HG03571 (cell line): ENCODE results near the gene ELMO1.

Experiments
- ATAC-seq: cut with Tn5 transposase; IDR thresholded peaks from one replicate; pipeline ENCODE4 v1.9.1; 2021; ENCODE audit not compliant: unreplicated experiment

The ELMO1 gene

GRCh38 chr7:37234334-37234733 lies 214.3 kb downstream of the ELMO1 start:
- ATAC-seq = no peak

DNA sequence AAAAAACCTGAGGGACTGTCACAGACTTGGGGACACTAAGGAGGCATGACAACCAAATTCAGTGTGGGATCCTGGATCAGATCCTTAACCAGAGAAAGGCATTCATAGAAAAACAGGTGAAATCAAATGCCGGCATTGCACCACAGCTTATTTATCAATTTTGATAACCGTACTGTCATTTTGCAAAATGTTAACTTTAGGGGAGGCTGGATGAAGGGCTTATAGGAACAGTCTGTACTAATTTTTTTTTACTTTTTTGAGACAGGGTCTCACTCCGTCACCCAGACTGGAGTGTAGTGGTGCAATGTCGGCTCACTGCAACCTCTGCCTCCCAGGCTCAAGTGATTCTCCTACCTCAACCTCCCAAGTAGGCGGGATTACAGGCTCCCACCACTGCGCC lies 217.1 kb downstream of the ELMO1 start:
- no peak for ATAC-seq

DNA sequence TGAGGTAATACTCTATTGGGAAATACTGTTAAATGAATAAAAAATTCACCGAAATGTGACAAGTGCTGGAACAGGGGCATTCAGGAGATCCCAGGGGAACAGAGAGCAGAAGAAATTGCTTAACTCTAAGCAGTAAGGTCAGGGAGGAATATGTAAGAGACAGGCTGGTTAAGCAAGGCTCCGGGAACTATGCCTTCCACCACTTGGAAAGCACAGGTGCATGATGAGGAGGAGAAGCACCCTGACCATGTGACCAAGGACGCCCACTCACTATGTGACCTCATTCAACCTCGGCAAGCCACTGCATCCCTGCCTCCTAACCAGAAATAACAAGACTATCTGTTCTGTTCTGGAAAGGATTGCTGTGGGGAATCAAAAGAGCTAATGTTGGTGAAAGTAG lies 218.4 kb downstream of the ELMO1 start:
- no peak for ATAC-seq

GRCh38 chr7:37229381-37229780 lies 219.3 kb downstream of the ELMO1 start:
- no peak for ATAC-seq

DNA sequence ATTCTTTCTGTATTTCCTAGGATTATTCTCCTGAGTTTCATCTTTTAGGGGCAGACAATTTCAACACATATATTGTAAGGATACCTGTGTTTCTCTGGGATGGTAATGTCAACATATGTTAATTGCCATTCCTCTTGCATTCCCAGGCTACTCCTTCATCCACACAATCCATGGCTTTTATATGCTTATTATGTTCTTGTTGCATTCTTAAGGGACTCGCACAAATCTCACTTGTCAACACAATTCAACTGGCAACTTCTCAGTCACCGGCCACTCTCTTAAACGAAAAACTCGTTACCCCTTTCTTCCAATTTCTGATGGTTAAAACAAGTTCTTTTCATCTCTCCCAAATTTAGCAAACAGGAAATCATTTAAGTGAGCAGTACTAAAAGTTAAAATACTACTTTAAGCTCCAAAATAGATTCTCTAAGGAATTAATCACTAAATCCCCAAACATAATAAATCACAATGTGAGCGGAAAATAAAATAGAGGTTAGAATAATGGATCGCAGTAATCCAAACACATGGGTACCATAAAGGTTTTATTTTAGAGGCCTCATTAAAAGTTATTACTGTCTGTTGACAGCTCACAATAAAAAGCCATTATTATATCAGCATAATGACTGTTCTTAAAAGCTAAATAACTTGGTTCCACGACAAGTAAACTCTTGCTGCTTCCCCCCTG lies 223.2 kb downstream of the ELMO1 start:
- ATAC-seq = no peak

DNA sequence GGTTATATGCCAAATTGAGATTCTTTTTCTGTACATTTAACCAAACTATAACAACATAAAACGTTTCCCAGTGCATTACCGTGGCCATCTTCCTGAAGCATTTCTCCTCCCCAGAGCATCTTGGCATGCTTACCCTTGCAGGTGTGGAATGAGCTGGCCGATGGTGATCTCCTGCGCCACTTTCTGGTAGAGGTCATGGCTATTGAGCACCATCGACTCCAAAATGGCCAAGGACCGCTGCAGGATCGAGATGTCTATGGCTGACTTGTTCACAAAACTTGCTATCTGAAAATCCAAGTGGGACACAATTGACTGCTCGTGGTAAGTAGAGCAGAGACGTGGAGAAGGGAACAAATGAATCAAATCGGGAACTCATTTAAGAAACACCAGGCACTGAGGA lies 223.9 kb downstream of the ELMO1 start:
- ATAC-seq = no peak

DNA sequence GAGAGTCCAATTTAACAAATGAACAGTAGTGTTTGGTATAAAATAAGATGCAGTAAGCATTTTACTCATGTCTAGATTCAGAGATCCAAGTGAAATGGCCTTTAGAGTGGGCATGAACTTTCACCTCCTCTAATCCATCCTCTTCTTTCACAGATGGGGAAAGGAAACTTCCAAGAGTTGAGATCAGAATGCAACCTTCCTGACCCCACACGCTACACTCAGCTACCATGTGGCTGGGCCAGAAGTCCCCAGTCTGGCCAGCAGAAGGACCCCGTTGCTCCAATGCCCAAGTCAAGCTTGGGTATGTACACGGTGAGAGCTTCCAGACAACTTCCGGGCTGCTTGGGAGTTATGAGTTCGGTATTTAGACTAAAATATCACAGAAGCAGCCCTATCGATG lies 228.0 kb downstream of the ELMO1 start:
- no peak for ATAC-seq

DNA sequence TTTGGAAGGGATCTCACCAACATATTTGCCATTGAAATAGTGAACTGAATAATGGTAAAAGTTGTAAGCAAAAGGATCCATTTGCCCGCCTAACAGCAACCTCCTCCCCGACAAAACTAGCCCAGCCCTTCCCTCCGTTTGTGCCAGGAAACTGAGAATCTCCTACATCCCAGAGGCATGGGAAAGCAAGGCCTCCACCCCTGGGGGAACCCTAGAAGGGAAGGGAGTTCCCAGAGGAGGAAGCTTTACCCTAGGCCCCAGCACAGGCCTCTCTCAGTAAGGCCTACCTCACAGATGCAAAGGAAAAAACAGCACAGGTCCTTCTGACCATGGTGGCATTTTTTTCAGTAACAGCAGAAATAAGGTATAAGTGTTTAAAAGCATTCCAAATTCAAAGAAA lies 229.7 kb downstream of the ELMO1 start:
- ATAC-seq = no peak

- no peak for ATAC-seq
Observed at GRCh38 chr7:37216923-37217322, 231.7 kb downstream of the ELMO1 start.

GRCh38 chr7:37216156-37216852 lies 232.4 kb downstream of the ELMO1 start:
- no peak for ATAC-seq

GRCh38 chr7:37215290-37215923 lies 233.3 kb downstream of the ELMO1 start:
- no peak for ATAC-seq

- no peak for ATAC-seq
Observed at GRCh38 chr7:37212556-37212955, 236.1 kb downstream of the ELMO1 start.

DNA sequence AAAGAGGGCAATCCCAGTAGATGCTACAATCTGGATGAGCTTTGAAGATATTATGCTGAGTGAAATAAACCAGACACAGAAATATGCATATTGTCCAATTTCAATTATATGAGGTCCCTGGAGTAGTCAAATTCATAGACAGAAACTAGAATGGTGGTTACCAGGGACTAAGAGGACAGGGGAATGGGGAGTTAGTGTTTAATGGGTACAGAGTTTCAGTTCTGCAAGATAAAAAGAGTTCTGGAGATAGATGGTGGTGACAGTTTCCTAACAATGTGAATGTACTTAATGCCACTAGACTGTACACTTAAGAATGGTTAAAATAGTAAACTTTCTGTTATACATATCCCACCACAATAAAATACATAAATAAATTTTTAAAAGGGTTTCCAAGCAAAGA lies 236.6 kb downstream of the ELMO1 start:
- peak; percentile 65 for ATAC-seq

DNA sequence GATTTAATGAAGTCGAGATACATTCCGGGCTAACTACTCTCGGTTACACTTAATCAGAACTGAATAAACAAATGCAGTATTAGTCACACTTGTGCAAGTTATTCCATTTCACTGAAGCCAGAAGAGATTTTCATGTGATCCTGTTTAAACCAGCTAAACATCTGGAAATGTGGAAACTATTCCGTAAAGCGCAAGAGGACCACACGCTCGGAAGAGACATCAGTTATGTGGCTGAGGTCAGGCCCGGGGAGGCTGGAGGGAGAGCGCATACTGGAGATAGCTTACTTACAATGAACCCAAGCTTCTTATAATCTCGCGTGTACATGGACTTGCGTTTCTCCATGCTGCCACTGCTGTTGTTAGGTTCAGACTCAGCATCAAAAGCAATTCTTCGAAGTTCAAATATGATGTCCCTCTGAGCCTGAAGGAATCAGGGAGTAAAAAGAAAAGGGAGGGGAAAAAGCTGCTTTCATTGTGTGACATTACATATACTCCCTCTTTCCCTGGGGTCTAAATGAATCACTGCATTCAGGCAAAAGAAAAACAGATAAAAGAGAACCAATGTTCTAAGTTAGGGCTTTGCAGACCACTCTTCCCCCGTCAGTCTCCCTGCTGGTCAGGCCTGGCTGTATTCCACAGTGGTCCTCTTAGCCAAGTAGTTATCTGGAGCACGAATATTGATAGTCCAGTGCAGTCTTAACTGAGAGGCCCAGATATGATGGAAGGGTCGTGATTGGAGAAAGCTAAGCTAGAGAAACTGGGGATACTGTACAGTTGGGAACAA lies 237.4 kb downstream of the ELMO1 start:
- ATAC-seq = no peak

DNA sequence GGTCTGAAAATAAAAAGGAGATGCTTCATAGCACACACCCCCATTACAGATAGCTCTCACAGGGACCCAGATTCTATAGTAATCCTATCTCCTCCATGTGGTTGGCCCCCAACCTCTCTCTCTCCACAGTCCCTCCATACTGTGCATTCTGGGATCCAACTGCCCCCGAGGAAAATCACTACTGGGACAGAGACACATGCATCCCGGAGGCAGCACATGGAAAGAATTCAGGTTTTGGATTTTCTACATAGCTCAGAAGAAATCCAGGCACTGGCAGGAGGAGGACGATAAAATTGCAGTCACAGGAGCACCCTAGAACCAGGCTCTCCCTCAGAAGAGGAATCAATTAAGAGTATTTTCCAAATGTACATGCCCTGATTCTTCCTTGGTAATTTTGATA lies 239.5 kb downstream of the ELMO1 start:
- no peak for ATAC-seq

- peak; percentile 66 for ATAC-seq
Observed at GRCh38 chr7:37208528-37208927, 240.1 kb downstream of the ELMO1 start.

GRCh38 chr7:37206192-37206591 lies 242.5 kb downstream of the ELMO1 start:
- no peak for ATAC-seq

GRCh38 chr7:37205451-37205850 lies 243.2 kb downstream of the ELMO1 start:
- no peak for ATAC-seq

DNA sequence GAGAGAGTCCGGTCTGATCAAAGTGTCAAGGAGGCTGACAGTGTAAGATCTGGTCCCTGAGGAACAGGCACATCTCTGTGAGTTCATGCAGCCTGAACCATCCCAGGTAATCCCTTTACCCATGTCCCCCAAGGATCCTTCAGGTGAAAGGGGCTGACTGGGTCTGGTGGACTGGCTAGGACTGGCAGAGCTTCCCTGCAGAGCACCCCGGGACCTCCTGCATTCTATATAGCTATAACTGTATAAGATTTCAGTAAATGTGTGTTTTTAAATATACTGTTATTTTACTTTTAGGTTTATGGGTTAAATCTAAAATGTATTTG lies 246.8 kb downstream of the ELMO1 start:
- ATAC-seq = no peak

- no peak for ATAC-seq
Observed at GRCh38 chr7:37201003-37201875, 247.4 kb downstream of the ELMO1 start.
